ENCODE data around the gene NVL. TPM values are rescaled to one million over a fixed set of nuclear protein-coding genes. Genes with fewer than 3 reads are reported as not detected.
A peak's percentile ranks its signal among the peaks of the same experiment; 100 is the strongest.

Gene NVL
- total and polyA plus RNA-seq, 2 donors from 2014 or later, result 16.3 to 24.0 TPM

- intact Hi-C loops (cut with DNase I), result loop anchor here (10.0 kb wide), 1 partner anchor 201 kb away; no protein-coding TSS in a partner anchor
- FAIRE-seq (no peak), DNase-seq (no peak)
- Histone ChIP-seq H3K27ac (ENCODE audit: low read depth in 2 of 2, low read length in 2 of 2) (no peak overlapping the region), H3K9me3 (ENCODE audit: control insufficient read depth in 2 of 3, insufficient read depth in 1 of 3, low read length in 3 of 3) (no peaks in the 10 kb centered on the region), H3K27me3 (ENCODE audit: control insufficient read depth, insufficient read depth, low read length) (no peaks in the 10 kb centered on the region), H3K36me3 (ENCODE audit: control insufficient read depth in 2 of 3, insufficient read depth in 3 of 3, low read length in 3 of 3) (no peaks in the 10 kb centered on the region), H3K4me3 (ENCODE audit: low read length in 3 of 3) (no peak overlapping the region), H3K9ac (ENCODE audit: low read length in 3 of 3) (no peak overlapping the region), H3K4me1 (ENCODE audit: control insufficient read depth in 2 of 3, insufficient read depth in 2 of 3, low read depth in 1 of 3, low read length in 3 of 3) (peaks cover 0 to 4% (median 0%) of the 10 kb centered on the region in 3 donors)
- no peak for TF ChIP-seq CTCF (IDR thresholded peaks at IDR 0.05; ENCODE audit: borderline replicate concordance, extremely low read depth, insufficient read depth)
These were observed 4.0 kb downstream of the NVL start for GRCh38 chr1:224325959-224326358.

- H3K4me1 ChIP-seq (ENCODE audit: control insufficient read depth in 2 of 3, insufficient read depth in 2 of 3, low read depth in 1 of 3, low read length in 3 of 3), result no peaks in the 10 kb centered on the region
- no peak for FAIRE-seq
These were observed 8.3 kb downstream of the NVL start for GRCh38 chr1:224321706-224322105.

GRCh38 chr1:224317383-224318045 is 12.5 kb downstream of the NVL start:
- no peak for FAIRE-seq
- no peak for TF ChIP-seq CTCF (IDR thresholded peaks at IDR 0.05; ENCODE audit: borderline replicate concordance, extremely low read depth, insufficient read depth)
- H3K4me1 ChIP-seq (ENCODE audit: control insufficient read depth in 2 of 3, insufficient read depth in 2 of 3, low read depth in 1 of 3, low read length in 3 of 3), result no peaks in the 10 kb centered on the region
- no peak overlapping the region for H3K27ac ChIP-seq (ENCODE audit: low read depth in 2 of 2, low read length in 2 of 2)
- H3K4me3 ChIP-seq (ENCODE audit: low read length in 3 of 3), result no peak overlapping the region
- no peaks in the 10 kb centered on the region for H3K9me3 ChIP-seq (ENCODE audit: control insufficient read depth in 2 of 3, insufficient read depth in 1 of 3, low read length in 3 of 3)
- H3K27me3 ChIP-seq (ENCODE audit: control insufficient read depth, insufficient read depth, low read length), result no peaks in the 10 kb centered on the region
- intact Hi-C loops (cut with DNase I), result no loop called here
- H3K9ac ChIP-seq (ENCODE audit: low read length in 3 of 3), result no peak overlapping the region
- DNase-seq, result peak in 2 of 5 donors; percentile 58 to 62
- peaks cover 0 to 6% (median 0%) of the 10 kb centered on the region in 3 donors for H3K36me3 ChIP-seq (ENCODE audit: control insufficient read depth in 2 of 3, insufficient read depth in 3 of 3, low read length in 3 of 3)

More at GRCh38 chr1:224321706-224322105, 8.3 kb downstream of the NVL start:
- H3K27ac ChIP-seq (ENCODE audit: low read depth in 2 of 2, low read length in 2 of 2), result no peak overlapping the region
- H3K36me3 ChIP-seq (ENCODE audit: control insufficient read depth in 2 of 3, insufficient read depth in 3 of 3, low read length in 3 of 3), result no peaks in the 10 kb centered on the region
- intact Hi-C loops (cut with DNase I), result loop anchor here (10.0 kb wide), 1 partner anchor 197 kb away; no protein-coding TSS in a partner anchor
- H3K9ac ChIP-seq (ENCODE audit: low read length in 3 of 3), result no peak overlapping the region
- H3K4me3 ChIP-seq (ENCODE audit: low read length in 3 of 3), result no peak overlapping the region
- no peak for DNase-seq
- H3K27me3 ChIP-seq (ENCODE audit: control insufficient read depth, insufficient read depth, low read length), result no peaks in the 10 kb centered on the region
- no peak for TF ChIP-seq CTCF (IDR thresholded peaks at IDR 0.05; ENCODE audit: borderline replicate concordance, extremely low read depth, insufficient read depth)
- H3K9me3 ChIP-seq (ENCODE audit: control insufficient read depth in 2 of 3, insufficient read depth in 1 of 3, low read length in 3 of 3), result no peaks in the 10 kb centered on the region
